ENCODE measurements around the gene GAK. TPM values are rescaled to one million over a fixed set of nuclear protein-coding genes. Genes with fewer than 3 reads are reported as not detected.

GAK gene
- polyA plus RNA-seq, 2 donors = 82.3 to 147 TPM

DNA sequence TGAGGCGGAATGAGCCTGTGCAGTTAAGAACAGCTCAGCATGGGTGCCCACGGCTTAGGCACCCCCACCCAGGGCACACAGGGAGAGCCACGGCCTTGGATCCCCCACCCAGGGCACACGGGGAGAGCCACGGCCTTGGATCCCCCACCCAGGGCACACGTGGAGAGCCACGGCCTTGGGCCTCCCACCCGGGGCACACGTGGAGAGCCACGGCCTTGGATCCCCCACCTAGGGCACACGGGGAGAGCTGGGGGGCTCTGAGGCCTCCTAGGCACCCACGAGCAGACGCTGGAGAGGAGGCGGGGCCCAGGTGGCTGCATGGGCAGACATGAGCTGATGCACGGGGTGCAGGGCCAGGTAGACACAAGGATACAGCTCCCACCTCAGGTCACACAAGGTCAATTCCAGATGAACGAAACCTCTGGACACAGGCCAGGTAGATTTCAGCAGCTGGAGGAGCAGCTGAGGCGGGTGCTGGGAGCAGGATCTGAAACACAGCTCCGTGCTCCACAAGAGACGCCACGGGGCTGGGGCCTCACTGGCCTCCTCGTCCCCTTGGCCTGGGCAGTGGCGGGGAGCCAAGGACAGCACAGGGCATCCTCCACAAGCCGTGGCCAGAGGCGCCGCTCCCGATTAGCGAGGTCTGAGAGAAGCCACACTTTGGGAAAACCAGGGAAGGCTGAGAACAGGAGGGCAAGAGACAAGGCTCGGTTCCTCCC lies 30.8 kb downstream of the GAK start:
- no peak overlapping the region for H3K27ac ChIP-seq (ENCODE audit: low read depth in 2 of 2, low read length in 1 of 2)
- 89 to 92% methylated on average over 26 to 28 of the region's 28 CpGs for WGBS, 2 donors
- no peaks in the 10 kb centered on the region for H3K4me1 ChIP-seq (ENCODE audit: control insufficient read depth in 2 of 2, insufficient read depth in 2 of 2, low read length in 1 of 2)
- H3K9me3 ChIP-seq (ENCODE audit: control insufficient read depth in 2 of 2, insufficient read depth in 1 of 2, low read depth in 1 of 2, low read length in 1 of 2) = no peaks in the 10 kb centered on the region
- H3K27me3 ChIP-seq (ENCODE audit: control insufficient read depth in 1 of 2, insufficient read depth in 2 of 2, low read length in 2 of 2) = no peaks in the 10 kb centered on the region
- H3K4me3 ChIP-seq (ENCODE audit: low read depth in 1 of 2, low read length in 2 of 2) = no peak overlapping the region
- peaks cover 8 to 58% of the 10 kb centered on the region in 2 donors for H3K36me3 ChIP-seq (ENCODE audit: control insufficient read depth in 2 of 2, insufficient read depth in 2 of 2, low read length in 1 of 2)

DNA sequence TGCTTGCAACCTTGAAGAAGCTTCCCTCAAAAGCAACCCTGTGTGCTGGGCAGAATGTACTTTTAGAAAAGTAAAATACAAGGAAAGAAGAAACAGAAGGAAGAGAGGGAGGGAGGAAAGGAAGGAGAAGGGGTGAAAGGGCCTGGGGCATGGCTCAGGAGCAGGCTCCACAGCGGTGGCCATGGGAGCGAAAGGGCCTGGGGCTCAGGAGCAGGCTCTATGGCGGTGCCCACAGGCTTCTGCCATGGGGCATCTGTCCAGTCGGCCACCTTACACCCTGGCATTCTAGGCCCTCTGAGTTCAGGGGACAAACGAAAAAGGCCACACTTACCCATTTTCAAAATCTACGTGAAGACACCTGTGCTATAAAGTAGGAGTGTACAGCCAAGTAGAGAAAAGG lies 31.4 kb downstream of the GAK start:
- Histone ChIP-seq H3K27ac (ENCODE audit: low read depth in 2 of 2, low read length in 1 of 2) (no peak overlapping the region), H3K27me3 (ENCODE audit: control insufficient read depth in 1 of 2, insufficient read depth in 2 of 2, low read length in 2 of 2) (no peaks in the 10 kb centered on the region), H3K4me3 (ENCODE audit: low read depth in 1 of 2, low read length in 2 of 2) (no peak overlapping the region), H3K4me1 (ENCODE audit: control insufficient read depth in 2 of 2, insufficient read depth in 2 of 2, low read length in 1 of 2) (no peaks in the 10 kb centered on the region), H3K36me3 (ENCODE audit: control insufficient read depth in 2 of 2, insufficient read depth in 2 of 2, low read length in 1 of 2) (peaks cover 8 to 57% of the 10 kb centered on the region in 2 donors), H3K9me3 (ENCODE audit: control insufficient read depth in 2 of 2, insufficient read depth in 1 of 2, low read depth in 1 of 2, low read length in 1 of 2) (no peaks in the 10 kb centered on the region)
- 93 to 94% methylated on average over 6 of the region's 6 CpGs for WGBS, 2 donors

DNA sequence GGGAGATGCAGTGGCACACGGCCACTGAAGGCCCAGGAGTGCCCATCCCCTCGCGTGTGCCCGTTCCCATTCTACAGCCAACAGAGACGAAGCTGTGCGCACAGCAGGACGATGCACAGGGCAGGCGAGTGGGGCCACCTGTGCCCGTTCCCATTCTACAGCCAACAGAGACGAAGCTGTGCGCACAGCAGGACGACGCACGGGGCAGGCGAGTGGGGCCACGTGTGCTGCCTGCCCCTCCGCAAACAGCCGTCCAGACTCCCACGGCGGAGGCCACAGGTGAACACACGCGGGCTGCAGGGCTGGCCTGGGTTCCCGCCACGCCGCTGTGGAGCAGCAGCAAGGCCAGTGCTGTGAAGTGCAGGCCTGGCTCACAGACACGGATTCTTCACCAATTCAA lies 32.0 kb downstream of the GAK start:
- no peak overlapping the region for H3K4me3 ChIP-seq (ENCODE audit: low read depth in 1 of 2, low read length in 2 of 2)
- WGBS, 2 donors = 90 to 94% methylated on average over 26 of the region's 26 CpGs
- no peak overlapping the region for H3K27ac ChIP-seq (ENCODE audit: low read depth in 2 of 2, low read length in 1 of 2)
- H3K36me3 ChIP-seq (ENCODE audit: control insufficient read depth in 2 of 2, insufficient read depth in 2 of 2, low read length in 1 of 2) = peaks cover 8 to 58% of the 10 kb centered on the region in 2 donors
- H3K27me3 ChIP-seq (ENCODE audit: control insufficient read depth in 1 of 2, insufficient read depth in 2 of 2, low read length in 2 of 2) = no peaks in the 10 kb centered on the region
- H3K9me3 ChIP-seq (ENCODE audit: control insufficient read depth in 2 of 2, insufficient read depth in 1 of 2, low read depth in 1 of 2, low read length in 1 of 2) = no peaks in the 10 kb centered on the region
- no peaks in the 10 kb centered on the region for H3K4me1 ChIP-seq (ENCODE audit: control insufficient read depth in 2 of 2, insufficient read depth in 2 of 2, low read length in 1 of 2)

DNA sequence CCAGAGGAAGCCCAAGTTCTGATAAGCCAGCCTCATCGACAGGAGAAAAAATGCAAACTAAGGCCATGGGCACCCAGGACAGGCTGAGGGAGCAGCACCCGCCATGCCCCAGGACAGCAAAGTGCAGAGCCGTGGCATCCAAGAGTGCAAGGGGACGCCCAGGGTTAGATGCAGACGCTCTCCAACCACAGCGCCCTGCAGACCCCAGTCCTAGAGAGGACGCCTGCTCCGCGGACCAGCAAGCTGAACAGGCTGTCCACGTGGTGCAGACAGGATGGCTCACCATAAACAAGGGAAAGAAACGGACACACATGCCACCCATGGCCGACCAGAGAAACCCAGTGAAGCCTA lies 32.6 kb downstream of the GAK start:
- Histone ChIP-seq H3K27me3 (ENCODE audit: control insufficient read depth in 1 of 2, insufficient read depth in 2 of 2, low read length in 2 of 2) (no peaks in the 10 kb centered on the region), H3K27ac (ENCODE audit: low read depth in 2 of 2, low read length in 1 of 2) (no peak overlapping the region), H3K4me1 (ENCODE audit: control insufficient read depth in 2 of 2, insufficient read depth in 2 of 2, low read length in 1 of 2) (no peaks in the 10 kb centered on the region), H3K36me3 (ENCODE audit: control insufficient read depth in 2 of 2, insufficient read depth in 2 of 2, low read length in 1 of 2) (peaks cover 8 to 59% of the 10 kb centered on the region in 2 donors), H3K9me3 (ENCODE audit: control insufficient read depth in 2 of 2, insufficient read depth in 1 of 2, low read depth in 1 of 2, low read length in 1 of 2) (no peaks in the 10 kb centered on the region), H3K4me3 (ENCODE audit: low read depth in 1 of 2, low read length in 2 of 2) (no peak overlapping the region)
- 92% methylated on average over 12 of the region's 12 CpGs for WGBS, 2 donors

DNA sequence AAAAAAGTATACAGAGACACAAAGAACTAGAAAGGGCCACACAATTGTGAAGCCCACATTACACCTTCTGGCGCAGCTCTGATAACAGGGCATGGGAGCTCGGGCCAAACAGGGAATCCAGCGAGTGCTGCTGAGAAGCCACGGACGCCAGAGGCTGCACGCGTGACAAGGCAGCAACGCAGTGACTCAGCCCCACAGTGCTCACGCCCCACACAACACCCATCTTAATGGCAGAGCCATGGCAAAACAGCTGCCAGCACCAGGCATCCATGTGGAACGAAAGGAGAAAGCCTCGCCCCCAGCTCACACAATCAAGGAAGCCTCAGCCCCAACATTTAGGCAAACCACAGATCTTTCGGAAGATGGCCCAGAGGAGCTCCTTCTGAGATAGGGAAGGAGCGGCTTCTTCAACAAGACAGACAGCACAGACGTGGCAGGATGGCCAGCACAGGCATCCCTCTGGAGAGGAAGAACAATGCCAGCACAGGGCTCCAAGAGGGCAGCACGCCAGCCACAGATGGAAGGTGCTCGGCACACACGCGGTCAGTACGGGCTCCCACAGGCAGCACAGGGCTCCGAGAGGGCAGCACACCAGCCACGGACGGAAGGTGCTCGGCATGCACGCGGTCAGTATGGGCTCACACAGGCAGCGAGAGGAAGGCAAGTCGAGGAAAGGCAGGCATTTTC lies 33.1 kb downstream of the GAK start:
- no peak overlapping the region for H3K4me3 ChIP-seq (ENCODE audit: low read depth in 1 of 2, low read length in 2 of 2)

DNA sequence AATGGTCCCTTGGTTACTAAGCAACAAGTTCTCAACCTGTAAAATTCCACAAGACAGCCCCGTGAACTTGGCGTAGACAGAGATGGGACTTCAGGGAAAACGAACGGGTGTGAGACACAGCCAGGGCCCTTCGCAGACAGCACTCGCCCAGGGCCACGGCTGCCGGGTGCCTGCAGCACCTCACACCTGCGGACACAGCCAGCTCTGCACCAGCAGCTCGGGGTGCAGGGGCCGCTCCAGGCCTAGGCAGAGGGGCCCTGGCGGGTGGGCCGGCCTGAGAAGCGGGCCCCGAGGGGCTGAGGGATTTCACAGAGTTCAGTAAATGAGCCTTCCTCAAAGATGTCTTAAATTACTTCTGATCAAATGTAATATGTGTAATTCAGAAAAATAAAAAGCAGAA lies 34.0 kb downstream of the GAK start:
- H3K4me1 ChIP-seq (ENCODE audit: control insufficient read depth in 2 of 2, insufficient read depth in 2 of 2, low read length in 1 of 2) = no peaks in the 10 kb centered on the region
- WGBS, 2 donors = 92 to 96% methylated on average over 15 of the region's 15 CpGs
- H3K9me3 ChIP-seq (ENCODE audit: control insufficient read depth in 2 of 2, insufficient read depth in 1 of 2, low read depth in 1 of 2, low read length in 1 of 2) = no peaks in the 10 kb centered on the region
- H3K27me3 ChIP-seq (ENCODE audit: control insufficient read depth in 1 of 2, insufficient read depth in 2 of 2, low read length in 2 of 2) = no peaks in the 10 kb centered on the region
- no peak overlapping the region for H3K27ac ChIP-seq (ENCODE audit: low read depth in 2 of 2, low read length in 1 of 2)
- peaks cover 9 to 60% of the 10 kb centered on the region in 2 donors for H3K36me3 ChIP-seq (ENCODE audit: control insufficient read depth in 2 of 2, insufficient read depth in 2 of 2, low read length in 1 of 2)
- H3K4me3 ChIP-seq (ENCODE audit: low read depth in 1 of 2, low read length in 2 of 2) = no peak overlapping the region

More for the DNA sequence above, 33.1 kb downstream of the GAK start:
- Histone ChIP-seq H3K9me3 (ENCODE audit: control insufficient read depth in 2 of 2, insufficient read depth in 1 of 2, low read depth in 1 of 2, low read length in 1 of 2) (no peaks in the 10 kb centered on the region), H3K27ac (ENCODE audit: low read depth in 2 of 2, low read length in 1 of 2) (no peak overlapping the region), H3K27me3 (ENCODE audit: control insufficient read depth in 1 of 2, insufficient read depth in 2 of 2, low read length in 2 of 2) (no peaks in the 10 kb centered on the region), H3K36me3 (ENCODE audit: control insufficient read depth in 2 of 2, insufficient read depth in 2 of 2, low read length in 1 of 2) (peaks cover 8 to 60% of the 10 kb centered on the region in 2 donors), H3K4me1 (ENCODE audit: control insufficient read depth in 2 of 2, insufficient read depth in 2 of 2, low read length in 1 of 2) (no peaks in the 10 kb centered on the region)
- 93 to 94% methylated on average over 27 of the region's 27 CpGs for WGBS, 2 donors

DNA sequence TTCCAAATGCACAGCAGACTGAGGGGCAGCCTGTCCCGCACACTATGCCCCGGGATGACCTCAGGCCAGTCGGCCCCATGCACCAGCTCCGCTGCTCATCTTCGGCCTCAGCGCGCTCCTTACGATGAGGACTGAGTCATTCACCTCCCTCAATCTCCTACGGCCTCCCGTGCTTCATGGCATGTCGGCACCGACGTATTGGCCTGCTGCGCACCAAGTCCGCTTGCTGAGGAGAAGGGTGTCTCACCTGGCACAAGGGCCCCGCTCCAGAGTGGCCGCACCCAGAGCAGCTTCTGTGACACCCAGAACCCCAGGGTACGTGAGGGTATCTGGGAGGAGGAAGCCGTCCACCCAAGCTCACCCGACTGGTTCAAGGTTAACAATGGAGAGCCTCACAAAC lies 35.5 kb downstream of the GAK start:
- H3K4me3 ChIP-seq (ENCODE audit: low read depth in 1 of 2, low read length in 2 of 2) = no peak overlapping the region
- no peaks in the 10 kb centered on the region for H3K27me3 ChIP-seq (ENCODE audit: control insufficient read depth in 1 of 2, insufficient read depth in 2 of 2, low read length in 2 of 2)
- peaks cover 12 to 70% of the 10 kb centered on the region in 2 donors for H3K36me3 ChIP-seq (ENCODE audit: control insufficient read depth in 2 of 2, insufficient read depth in 2 of 2, low read length in 1 of 2)
- no peaks in the 10 kb centered on the region for H3K4me1 ChIP-seq (ENCODE audit: control insufficient read depth in 2 of 2, insufficient read depth in 2 of 2, low read length in 1 of 2)
- H3K9me3 ChIP-seq (ENCODE audit: control insufficient read depth in 2 of 2, insufficient read depth in 1 of 2, low read depth in 1 of 2, low read length in 1 of 2) = no peaks in the 10 kb centered on the region
- H3K27ac ChIP-seq (ENCODE audit: low read depth in 2 of 2, low read length in 1 of 2) = no peak overlapping the region
- WGBS, 2 donors = 91 to 92% methylated on average over 20 of the region's 20 CpGs

DNA sequence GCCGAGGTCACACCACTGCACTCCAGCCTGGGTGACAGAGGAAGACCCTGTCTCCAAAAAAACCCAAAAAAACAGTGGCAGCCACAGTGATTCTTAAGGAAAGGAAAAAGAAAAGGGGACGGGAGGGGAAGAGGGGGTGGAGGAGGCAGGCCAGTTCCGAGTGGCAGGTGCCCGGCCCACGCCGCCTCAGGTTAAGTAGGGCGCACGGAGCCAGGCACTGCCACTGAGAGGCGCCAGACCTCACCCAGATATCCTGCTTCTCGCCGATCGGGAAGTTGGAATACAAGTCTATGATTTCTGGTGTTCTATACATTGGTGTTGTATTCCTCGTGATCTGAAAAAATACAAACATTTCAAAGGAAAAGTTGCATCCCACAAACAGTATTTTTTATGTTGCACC lies 35.9 kb downstream of the GAK start:
- Histone ChIP-seq H3K4me1 (ENCODE audit: control insufficient read depth in 2 of 2, insufficient read depth in 2 of 2, low read length in 1 of 2) (no peaks in the 10 kb centered on the region), H3K27ac (ENCODE audit: low read depth in 2 of 2, low read length in 1 of 2) (no peak overlapping the region), H3K9me3 (ENCODE audit: control insufficient read depth in 2 of 2, insufficient read depth in 1 of 2, low read depth in 1 of 2, low read length in 1 of 2) (no peaks in the 10 kb centered on the region), H3K4me3 (ENCODE audit: low read depth in 1 of 2, low read length in 2 of 2) (no peak overlapping the region), H3K27me3 (ENCODE audit: control insufficient read depth in 1 of 2, insufficient read depth in 2 of 2, low read length in 2 of 2) (no peaks in the 10 kb centered on the region), H3K36me3 (ENCODE audit: control insufficient read depth in 2 of 2, insufficient read depth in 2 of 2, low read length in 1 of 2) (peaks cover 12 to 66% of the 10 kb centered on the region in 2 donors)
- WGBS, 2 donors = 92% methylated on average over 13 of the region's 13 CpGs

DNA sequence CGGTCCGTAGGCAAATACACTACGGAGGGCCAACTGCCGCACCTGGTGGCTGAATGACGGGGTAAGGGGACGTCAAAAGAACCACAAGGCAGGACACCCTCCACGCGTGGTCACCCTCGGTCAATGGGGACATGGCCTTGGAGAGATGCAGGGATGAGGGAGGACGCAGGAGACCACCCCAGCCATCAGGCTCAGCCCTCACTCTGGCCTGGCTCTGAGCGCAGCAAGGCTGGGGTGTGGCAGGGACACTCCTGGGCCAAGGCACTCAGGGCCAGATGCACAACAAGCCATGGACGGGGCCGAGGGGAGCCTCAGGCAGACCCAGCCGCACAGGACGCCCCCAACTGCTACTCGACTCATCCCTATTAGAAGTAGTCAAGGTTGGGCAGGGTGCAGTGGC lies 36.5 kb downstream of the GAK start:
- Histone ChIP-seq H3K4me1 (ENCODE audit: control insufficient read depth in 2 of 2, insufficient read depth in 2 of 2, low read length in 1 of 2) (no peaks in the 10 kb centered on the region), H3K27ac (ENCODE audit: low read depth in 2 of 2, low read length in 1 of 2) (no peak overlapping the region), H3K4me3 (ENCODE audit: low read depth in 1 of 2, low read length in 2 of 2) (no peak overlapping the region), H3K9me3 (ENCODE audit: control insufficient read depth in 2 of 2, insufficient read depth in 1 of 2, low read depth in 1 of 2, low read length in 1 of 2) (no peaks in the 10 kb centered on the region), H3K27me3 (ENCODE audit: control insufficient read depth in 1 of 2, insufficient read depth in 2 of 2, low read length in 2 of 2) (no peaks in the 10 kb centered on the region), H3K36me3 (ENCODE audit: control insufficient read depth in 2 of 2, insufficient read depth in 2 of 2, low read length in 1 of 2) (peaks cover 12 to 62% of the 10 kb centered on the region in 2 donors)
- 95 to 96% methylated on average over 16 of the region's 16 CpGs for whole genome bisulfite sequencing, 2 donors
